ENCODE data around the gene FRMD8.
"Not testable (repeated sequence)": the region's sequence is repeated elsewhere in the genome, so short reads cannot be mapped to it uniquely, and the experiment has no call there.

FRMD8 gene

DNA sequence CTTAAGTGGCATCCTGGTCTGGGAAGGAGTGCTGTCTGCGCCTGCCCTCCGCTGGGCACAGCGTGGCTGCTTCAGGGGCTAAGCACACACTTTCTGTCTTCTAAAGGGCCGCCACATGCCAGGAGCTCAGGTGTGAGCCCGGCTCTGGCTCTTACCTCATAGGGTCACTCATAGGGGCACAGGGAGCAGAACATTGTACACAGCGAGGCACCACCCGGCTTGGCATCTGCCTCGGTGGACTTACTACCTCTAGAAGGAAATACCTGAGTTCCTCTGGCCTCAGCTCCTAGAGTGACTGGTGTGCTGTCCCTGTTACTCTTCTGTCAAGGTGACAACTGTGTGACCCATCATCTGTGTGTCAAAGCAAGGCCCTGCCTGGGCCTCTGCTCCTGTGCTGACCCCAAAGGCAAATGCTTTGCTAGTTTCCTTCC lies 49.6 kb downstream of the FRMD8 start:
- no peak for DNase-seq (ENCODE audit: low spot score)

- no peak for DNase-seq (ENCODE audit: low spot score)
These were observed 50.1 kb downstream of the FRMD8 start for GRCh38 chr11:65436412-65437032.

DNA sequence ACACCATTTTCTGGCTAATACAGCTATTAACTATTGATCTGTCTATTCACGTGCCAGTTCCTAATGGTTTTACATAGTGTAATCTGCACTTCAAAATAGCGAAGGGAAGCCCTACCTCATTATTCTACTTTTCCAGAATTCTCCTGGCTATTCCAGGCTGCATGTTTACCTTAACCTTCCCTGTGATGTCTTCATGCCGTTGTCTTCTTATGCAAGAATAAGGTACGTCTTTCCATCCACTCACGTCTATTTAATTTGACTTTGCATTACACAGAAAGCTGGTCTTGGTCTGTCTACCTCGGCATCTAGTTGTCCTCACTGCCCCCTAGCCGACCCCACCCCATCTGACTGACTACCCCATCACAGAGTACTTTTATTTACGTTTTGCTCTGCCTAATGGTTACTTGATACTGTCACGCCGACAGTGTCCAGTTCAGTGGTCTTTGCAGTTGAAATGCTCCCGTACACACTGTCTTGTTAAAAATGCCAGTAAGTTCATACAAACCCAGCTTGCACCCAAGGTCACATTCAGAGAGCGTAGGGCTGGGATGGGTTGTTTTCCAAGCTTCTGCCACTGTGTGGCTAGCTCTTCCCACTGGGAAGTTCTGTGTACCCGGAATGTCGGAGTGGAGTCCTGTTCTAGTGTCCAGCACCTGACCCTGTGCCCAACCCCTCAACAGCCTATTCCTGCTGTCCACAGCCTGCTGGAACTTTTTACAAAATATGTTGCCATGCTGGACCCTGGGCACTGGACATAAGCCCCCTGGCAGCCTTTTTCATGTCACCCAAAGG lies 51.2 kb downstream of the FRMD8 start:
- DNase-seq (ENCODE audit: low spot score): no peak

DNA sequence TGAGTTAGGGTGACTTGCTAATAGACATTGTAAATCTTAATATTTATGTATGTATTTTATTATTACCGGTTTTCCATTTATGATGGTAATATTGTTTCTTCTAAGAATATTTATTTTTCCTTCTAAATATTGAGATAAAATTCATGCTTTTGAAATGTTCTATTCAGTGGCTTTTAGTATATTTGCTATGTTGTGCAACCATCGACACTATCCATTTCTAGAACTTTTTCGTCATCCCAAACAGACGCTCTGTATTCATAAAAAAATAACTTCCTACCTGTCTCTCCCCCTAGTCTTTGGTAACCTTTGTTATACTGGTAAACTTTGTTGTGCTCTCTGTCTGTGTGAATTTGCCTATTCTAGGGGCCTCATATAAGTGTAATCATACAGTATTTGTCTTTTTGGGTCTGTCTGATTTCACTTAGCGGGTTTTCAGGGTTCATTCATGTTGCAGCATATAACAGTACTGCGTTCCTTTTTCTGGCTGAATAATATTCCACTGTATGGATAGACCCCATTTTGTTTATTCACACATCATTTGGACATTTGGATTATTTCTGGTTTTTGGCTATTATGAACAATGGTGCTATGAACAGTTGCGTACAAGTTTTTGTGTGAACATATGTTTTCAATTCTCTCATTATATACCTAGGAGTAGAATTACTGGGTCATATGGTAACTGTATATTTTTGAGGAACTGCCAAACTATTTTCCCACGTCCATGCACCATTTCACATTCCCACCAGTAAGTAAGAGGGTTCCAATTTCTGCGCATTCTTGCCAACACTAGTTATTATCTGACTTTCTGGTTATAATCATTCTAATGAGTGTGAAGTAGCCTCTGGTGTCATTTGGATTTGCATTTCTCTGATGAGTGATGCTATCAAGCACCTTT lies 52.1 kb downstream of the FRMD8 start:
- no peak for DNase-seq (ENCODE audit: low spot score)

GRCh38 chr11:65439331-65440181 lies 53.1 kb downstream of the FRMD8 start:
- DNase-seq (ENCODE audit: low spot score): no peak

DNA sequence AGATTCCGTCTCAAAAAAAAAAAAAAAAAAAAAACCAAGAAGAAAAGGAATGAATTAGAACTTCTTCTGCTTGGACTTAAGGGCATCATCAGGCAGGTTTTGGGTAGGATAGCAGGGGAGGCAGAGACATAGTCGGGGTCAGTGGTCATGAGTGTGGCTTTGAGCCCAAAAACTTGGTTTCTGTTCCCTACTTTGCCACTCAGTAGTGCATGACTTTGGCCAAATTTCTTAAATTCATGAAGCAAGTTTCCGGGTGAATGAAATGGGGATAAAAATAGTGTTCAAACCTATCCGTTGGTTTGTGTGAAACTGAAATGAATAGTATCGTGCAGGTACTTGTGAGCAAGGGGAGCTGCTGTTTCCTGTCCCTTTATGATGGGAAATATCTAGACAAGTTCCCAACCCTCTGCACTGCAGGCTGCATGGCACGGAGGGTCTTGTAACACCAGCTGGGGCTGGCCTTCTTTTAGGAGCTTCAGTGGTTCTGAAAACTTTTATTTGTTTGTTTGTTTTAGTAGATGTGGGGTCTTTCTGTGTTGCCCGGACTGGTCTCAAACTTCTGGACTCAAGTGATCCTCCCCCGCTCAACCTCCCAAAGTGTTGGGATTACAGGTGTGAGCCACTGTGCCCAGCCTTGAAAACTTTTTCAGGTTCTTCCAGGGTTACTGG lies 54.5 kb downstream of the FRMD8 start:
- no peak for DNase-seq (ENCODE audit: low spot score)

DNA sequence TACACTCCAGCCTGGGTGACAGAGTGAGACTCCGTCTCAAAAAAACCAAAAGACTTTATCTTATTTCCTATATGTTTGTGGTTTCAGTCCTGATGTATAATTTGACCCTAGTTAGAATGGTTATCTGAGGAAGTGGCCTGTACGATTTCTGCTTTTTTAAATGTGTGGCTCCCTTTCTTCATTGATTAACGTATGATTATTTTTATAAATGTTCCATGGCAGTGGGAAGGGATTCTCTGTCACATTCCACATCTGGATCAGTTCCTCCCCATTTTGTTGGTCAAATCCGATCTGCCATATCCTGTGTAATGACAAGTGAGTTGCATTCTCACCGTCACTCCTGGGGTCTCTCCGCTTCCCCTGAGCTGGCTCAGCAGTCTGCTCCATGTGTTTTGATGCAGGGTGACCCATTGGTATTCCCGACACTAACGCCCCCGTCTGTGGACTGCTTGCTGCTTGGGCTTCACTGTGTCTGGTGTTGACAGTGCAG lies 56.5 kb downstream of the FRMD8 start:
- no peak for DNase-seq (ENCODE audit: low spot score)

- no peak for DNase-seq (ENCODE audit: low spot score)
These were observed 58.0 kb downstream of the FRMD8 start for GRCh38 chr11:65444314-65445051.

GRCh38 chr11:65445101-65445603 lies 58.7 kb downstream of the FRMD8 start:
- DNase-seq (ENCODE audit: low spot score): no peak

- DNase-seq (ENCODE audit: low spot score): no peak
These were observed 59.4 kb downstream of the FRMD8 start for GRCh38 chr11:65445604-65446445.

DNA sequence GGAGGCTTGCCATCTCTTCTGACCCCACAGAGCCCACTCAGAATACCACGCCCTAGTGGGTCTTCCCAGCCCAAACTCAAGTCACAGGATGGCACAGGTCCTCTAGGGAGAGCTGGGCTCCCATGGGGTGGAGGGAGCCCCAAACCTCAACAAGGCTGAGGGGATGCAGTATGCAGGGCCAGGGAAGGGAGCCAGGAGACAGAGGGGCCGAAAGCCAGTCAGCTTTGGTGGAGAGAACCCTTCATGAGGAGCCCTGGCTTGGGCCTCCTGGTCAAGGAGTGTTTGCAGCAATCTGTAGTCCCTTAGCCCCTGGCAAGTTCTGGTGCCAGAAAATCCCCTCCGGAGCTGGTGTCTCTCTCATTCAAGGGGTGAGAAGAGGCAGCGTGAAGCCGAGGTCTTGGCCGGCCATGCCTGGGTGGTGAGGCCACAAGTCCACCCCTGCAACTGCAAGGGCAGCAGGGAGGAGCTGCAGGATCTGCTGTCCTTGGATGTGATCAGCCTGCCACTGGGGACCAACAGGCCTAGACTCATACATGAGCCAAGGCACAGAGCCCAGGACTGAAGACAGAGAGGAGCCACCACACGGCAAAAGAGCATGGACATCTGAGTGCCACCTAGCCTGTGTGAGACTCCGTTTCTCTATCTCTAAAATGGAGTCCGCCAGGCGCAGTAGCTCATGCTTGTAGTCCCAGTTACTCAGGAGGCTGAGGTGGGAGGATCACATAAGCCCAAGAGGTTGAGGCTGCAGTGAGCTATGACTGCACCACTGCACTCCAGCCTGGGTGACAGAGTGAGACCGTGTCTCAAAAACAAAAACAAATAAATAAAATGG lies 60.2 kb downstream of the FRMD8 start:
- DNase-seq (ENCODE audit: low spot score): no peak

- no peak for DNase-seq (ENCODE audit: low spot score)
These were observed 61.6 kb downstream of the FRMD8 start for GRCh38 chr11:65448074-65448417.

- no peak for DNase-seq (ENCODE audit: low spot score)
These were observed 62.1 kb downstream of the FRMD8 start for GRCh38 chr11:65448418-65449105.

- DNase-seq (ENCODE audit: low spot score): not testable (repeated sequence)
These were observed 64.9 kb downstream of the FRMD8 start for GRCh38 chr11:65451301-65451700.

GRCh38 chr11:65452259-65452658 lies 65.8 kb downstream of the FRMD8 start:
- not testable (repeated sequence) for DNase-seq (ENCODE audit: low spot score)

DNA sequence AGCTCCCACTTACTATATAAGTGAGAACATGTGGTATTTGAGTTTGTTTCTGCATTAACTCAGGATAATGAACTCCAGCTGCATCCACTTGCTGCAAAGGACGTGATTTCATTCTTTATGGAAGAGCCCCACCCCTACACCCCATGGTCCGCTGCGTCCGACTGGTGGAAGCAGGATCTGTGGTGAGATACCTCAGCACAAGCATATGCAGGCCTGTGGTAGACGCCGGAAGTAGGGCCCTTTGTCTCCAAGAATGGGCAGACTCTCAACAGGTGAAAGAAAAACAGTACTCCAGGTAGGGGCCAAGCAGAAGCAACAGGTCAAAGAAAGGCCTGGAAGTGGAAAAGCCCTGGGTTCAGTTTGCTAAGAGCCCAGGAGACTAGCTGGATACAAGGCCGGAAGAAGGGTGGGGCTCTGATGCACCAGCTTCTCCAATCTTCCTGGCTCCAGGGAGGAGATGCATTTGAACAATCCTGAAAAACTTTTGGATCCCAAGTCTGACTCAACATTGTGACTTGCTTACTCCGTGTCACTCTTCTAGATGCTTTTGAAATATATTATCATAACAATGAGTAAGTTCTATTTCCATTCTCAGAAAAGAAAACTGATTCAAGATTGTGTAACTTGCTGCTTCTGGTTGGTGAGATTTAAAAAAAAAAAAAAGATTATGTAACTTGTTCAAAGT lies 66.5 kb downstream of the FRMD8 start:
- no peak for DNase-seq (ENCODE audit: low spot score)

GRCh38 chr11:65454311-65454695 lies 67.9 kb downstream of the FRMD8 start:
- no peak for DNase-seq (ENCODE audit: low spot score)
